GM18907 (cell line): ENCODE results near the gene LMF2.

ENCODE experiments used
- ATAC-seq: cut with Tn5 transposase; IDR thresholded peaks from one replicate; pipeline ENCODE4 v1.9.1; 2021; ENCODE audit warnings: mild to moderate bottlenecking, moderate library complexity; ENCODE audit not compliant: unreplicated experiment

Gene LMF2

GRCh38 chr22:50504369-50505211 lies 2.9 kb downstream of the LMF2 start:
- no peak for ATAC-seq

- no peak for ATAC-seq
Observed at GRCh38 chr22:50503475-50504145, 3.9 kb downstream of the LMF2 start.

GRCh38 chr22:50502628-50503474 lies 4.7 kb downstream of the LMF2 start:
- no peak for ATAC-seq

- ATAC-seq: no peak
Observed at GRCh38 chr22:50502096-50502495, 5.4 kb downstream of the LMF2 start.

DNA sequence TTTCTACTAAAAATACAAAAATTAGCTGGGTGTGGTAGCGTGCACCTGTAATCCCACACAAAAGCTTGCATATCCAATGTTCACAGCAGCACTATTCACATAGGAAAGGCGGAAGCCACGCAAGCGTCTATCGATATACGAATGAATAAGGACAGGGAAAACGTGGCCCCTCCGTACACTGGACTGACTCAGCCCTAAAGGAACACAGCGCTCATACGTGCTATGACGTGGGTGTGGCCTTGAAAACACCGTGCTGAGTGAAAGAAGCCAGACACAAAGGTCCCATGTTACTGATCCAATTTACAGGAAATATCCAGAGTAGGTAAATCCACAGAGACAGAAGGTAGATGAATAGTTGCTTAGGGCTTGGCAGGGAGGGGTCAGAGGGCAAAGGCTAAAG lies 7.0 kb downstream of the LMF2 start:
- ATAC-seq: no peak

DNA sequence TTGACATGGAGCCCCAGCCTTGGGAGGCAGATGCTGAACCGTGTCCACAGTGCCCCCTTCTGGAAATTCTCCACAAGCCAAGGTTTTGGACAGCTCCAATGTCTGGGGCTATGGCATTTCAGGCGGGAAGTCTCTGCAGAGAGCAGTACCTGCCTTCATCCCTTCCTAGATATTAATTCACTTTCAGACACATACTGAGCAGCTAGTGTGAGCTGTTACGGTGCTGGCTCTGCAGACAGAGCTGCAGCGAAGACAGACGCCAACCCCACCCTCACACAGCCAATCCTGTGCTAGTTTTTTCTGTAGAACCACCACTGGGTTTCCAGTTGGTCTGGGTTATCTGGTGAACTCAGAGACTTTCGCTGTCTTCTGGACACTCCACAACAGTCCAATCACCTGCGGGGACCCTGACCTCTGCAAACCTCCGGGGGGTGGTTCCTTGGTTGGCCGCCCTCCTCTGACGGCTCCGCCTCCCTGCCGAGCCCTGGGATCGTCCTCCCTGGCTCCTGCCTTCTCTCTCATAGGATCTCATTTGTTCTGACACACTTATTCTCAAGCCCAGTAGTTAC lies 9.1 kb downstream of the LMF2 start:
- no peak for ATAC-seq

DNA sequence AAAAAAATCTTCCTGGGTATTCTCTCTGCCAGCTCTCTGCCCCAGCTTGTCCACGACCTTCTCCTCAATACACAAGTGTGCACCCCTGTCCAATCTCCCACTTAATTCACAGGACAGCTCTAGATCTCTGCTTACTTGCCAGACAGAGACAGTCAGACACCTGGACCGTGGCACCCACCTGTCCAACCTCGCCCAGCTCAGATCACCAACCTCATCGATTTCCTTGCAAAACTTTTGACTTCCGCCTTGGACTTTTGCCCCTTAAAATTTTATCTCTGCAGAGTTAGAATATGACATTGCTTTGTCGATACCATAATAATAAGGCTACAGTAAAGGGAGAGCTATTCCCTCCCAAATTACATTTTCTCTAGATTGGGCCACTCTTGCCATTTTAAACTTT lies 10.4 kb downstream of the LMF2 start:
- ATAC-seq: no peak

DNA sequence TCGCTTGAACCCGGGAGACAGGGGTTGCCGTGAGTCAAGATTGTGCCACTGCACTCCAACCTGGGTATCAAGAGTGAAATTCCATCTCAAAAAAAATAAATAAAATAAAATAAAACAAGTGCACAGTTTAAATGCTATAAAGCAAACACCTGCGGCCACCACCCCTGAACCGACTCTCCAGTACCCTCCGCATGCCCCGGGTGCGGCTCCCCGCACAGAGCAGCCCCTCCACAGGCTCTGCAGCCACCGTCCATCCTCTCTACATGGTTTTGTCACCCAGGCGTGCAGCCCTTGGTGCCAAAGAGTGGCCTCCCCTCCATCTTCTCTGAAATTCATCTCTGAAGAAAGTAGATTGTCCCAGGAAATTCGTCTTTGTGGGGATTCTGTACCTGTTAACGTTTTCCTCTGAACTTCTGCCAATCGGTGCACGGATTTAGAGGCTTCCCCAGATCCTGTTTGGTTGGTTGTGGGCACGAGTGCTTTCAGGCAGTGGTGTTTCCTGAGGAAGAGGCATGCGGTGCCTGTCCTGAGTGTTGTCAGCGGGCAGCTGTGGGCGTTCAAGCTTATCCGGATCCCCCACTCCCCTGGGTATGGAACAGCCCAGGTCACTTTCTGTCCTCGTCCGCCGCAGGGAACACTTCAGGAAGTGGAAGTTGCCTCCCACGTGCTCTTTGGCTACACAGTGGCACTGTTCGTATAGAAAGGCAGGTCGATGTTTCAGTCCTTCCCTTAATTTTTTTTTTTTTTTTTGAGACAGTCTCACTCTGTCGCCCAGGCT lies 16.8 kb downstream of the LMF2 start:
- no peak for ATAC-seq

- ATAC-seq: no peak
Observed at GRCh38 chr22:50489363-50490243, 17.9 kb downstream of the LMF2 start.

- no peak for ATAC-seq
Observed at GRCh38 chr22:50488886-50489285, 18.6 kb downstream of the LMF2 start.

DNA sequence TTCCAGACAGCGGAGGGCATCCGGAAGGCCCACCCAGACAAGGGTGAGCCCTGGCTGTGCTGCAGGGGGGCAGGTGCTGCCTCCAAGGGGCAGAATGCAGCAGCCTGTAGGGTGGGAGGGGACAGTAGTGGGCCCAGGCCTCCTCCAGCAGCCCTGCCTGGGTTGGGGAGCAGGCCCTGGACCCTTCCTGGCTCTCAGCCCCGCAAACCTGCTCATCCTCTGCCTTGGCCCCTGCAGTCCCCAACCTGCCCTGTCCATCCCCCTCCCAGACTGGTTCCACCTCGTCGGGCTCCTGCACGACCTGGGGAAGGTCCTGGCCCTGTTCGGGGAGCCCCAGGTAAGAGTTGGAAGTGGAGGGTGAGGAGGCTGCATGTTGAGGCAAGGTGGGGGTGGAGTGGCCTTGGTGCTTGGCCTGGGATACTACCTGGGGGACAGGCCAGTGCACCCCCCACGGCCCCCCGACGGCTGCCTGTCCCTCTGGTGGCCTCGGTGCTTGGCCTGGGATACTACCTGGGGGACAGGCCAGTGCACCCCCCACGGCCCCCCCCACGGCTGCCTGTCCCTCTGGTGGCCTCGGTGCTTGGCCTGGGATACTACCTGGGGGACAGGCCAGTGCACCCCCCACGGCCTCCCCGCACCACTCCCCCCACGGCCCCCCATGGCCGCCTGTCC lies 19.4 kb downstream of the LMF2 start:
- ATAC-seq: no peak

GRCh38 chr22:50487290-50488005 lies 20.1 kb downstream of the LMF2 start:
- ATAC-seq: no peak

- ATAC-seq: no peak
Observed at GRCh38 chr22:50486561-50487289, 20.8 kb downstream of the LMF2 start, which contains the start of gene MIOX. Gene MIOX, plus strand, starts transcription at chr22:50486859. Its CDS starts 39 bp downstream, at chr22:50486898.

DNA sequence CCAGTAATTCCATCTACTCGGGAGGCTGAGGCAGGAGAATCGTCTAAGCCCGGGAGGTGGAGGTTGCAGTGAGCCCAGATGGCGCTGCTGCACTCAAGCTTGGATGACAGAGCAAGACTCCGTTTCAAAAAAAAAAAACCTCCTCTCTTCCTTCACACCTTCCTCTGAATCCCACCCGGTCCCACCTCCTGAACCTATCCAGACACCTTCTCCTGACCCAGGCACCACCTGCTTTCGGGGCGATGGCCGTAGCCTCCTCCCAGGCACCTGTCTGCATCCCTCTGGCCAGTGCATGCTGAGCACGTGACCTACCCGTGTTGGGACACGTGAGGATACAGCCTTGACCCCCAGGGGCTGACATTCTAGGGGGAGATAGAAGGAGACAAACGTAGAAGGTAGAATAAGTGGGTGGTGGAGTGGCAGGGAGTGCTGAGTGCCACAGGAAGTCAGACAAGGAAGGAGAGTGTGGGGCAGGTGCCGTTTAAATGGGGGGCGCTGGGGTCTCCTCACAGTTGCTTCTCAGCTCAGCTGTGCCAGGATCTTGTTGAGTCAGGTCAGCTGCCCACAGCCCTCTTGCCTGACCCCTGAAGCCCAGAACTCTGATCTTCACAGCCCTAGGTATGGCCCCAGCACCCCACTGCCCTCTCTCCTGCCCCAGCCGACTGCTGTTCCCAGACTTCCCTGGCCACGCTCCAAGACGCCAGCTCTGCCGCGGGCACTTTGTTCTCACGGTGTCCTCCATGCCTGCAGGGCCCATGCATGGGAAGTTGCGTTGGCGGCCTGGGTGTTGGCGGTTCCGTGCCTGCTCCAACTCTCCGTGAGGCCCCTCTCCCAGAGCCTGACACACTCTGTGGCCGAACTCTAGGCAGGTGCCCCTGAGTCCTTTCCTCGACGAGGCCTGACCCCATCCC lies 22.0 kb downstream of the LMF2 start:
- ATAC-seq: no peak

DNA sequence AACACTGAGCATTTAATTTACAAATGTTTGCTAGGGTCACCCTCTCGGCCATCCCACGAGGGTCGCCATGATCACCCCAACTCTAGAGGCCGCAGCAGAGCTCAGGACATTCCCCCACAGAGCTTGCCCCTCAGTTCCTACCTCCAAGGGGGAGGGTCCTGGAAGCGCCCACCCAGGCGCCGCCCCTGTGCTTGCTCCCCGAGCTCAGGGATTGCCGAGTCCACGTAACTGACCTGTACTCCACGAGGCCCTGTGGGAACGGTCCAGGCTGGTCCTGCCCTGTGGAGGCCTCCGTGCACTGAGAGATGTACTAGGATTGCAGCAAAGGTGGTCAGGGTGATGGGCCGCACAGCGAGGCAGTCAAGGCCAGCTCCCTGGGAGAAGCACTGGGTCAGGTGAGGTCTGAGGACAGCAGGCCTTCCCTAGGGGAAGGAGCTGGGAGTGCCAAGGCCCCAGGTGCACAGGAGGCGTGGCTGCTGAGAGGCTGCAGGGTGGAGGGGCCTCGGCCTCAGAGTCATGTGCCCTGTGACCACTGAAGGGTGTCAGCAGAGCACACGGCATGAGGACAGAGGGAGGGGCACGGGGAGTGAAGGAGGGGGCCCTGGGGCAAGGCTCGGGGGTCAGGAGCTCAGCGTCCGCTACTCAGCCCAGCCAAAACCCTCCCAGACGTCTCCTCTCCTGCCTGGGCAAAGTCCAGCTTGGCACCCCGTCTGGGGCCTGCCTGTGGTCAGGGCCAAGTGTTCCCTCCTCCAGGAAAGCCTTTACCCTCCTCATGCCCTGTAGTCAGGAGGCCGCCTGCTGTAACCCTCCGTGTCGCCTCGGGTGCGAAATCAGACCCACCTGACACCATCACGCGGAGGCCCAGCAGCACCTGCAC lies 23.3 kb downstream of the LMF2 start:
- ATAC-seq: no peak
